ENCODE measurements around the gene KLHDC3. TPM values are rescaled to one million over a fixed set of nuclear protein-coding genes. Genes with fewer than 3 reads are reported as not detected.

KLHDC3 gene
- total and polyA plus RNA-seq, 2 of the 8 experiments (the other 6 are each of a cell fraction or from before 2014, with no cell fraction given) = 181 to 203 TPM

DNA sequence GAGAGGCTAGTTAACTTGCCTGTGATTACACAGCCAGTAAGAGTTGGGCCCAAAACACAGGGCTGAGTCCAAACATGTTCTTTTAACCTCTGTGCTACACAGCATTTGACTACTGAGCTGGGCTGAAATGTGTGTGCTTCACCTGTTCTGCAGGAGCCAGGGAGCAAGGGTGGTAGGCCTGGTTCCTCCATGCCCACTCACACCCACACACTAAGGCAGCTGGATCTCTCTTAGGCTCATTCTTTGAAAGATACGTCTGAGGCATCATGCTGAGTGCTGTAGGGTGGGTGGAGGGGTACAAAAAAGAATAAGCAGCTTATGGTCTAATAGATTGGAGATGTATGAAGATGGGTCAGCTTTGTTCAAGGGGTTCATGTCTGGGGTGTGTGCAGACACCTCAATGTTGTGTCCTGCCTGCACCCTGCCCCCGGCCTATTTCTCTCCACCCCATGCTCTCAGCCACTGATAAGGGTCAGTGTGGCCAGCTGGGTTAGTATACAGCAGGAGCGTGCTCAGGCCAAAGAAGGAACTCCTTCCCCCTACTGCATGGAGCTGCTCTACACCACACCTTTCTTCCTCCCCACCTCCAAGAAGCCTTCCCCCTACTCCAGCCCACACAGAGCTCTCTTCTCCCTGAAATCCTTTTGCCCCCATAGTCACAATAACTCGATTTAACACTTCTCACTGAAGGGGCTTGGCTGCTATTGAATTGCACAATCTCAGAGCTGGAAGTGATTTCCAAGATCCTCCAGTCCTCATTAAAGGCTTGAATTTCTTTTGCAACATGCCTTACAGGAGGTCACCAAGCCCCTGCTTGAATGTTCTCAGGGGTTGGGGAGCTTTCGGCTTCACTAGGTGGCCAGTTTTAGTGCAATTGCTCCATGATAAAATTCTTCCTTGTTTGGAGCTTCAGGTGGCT lies 26.3 kb upstream of the KLHDC3 start (continued):
- no peak for TF ChIP-seq TAF1 (IDR thresholded peaks at IDR 0.05; ENCODE audit: low read depth, low read length)
- TF ChIP-seq, protein P1, sequence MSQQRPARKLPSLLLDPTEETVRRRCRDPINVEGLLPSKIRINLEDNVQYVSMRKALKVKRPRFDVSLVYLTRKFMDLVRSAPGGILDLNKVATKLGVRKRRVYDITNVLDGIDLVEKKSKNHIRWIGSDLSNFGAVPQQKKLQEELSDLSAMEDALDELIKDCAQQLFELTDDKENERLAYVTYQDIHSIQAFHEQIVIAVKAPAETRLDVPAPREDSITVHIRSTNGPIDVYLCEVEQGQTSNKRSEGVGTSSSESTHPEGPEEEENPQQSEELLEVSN (IDR thresholded peaks at IDR 0.05) = no peak
- no peak for TF ChIP-seq BRCA1 (IDR thresholded peaks at IDR 0.05; ENCODE audit: low read depth, low read length)
- no peak for TF ChIP-seq SRF (IDR thresholded peaks at IDR 0.05; ENCODE audit: low read depth, low read length)
- TF ChIP-seq PHF8 (conservative IDR thresholded peaks at IDR 0.05; ENCODE audit: low read depth, low read length) = no peak
- no peak for TF ChIP-seq TBP (IDR thresholded peaks at IDR 0.05; ENCODE audit: low read depth, low read length)
- no peak for TF ChIP-seq CEBPB (IDR thresholded peaks at IDR 0.05; ENCODE audit: low read depth, low read length)
- no peak for TF ChIP-seq SP2 (IDR thresholded peaks at IDR 0.05; ENCODE audit: low read length)
- no peak for TF ChIP-seq ZNF274 (IDR thresholded peaks at IDR 0.05; ENCODE audit: borderline replicate concordance, extremely low read depth, low read length)
- no peak for TF ChIP-seq SAP30 (IDR thresholded peaks at IDR 0.05; ENCODE audit: insufficient read depth, insufficient replicate concordance, low read length)

Data from H1 (cell line).